C4-2B (cell line): ENCODE results near the gene CDH23.

ENCODE experiments used
- CTCF ChIP-seq: fragments of 450-650 bp; conservative IDR thresholded peaks from 2 replicates; pipeline ENCODE4 v1.5.1; 2017; ENCODE audit warnings: mild to moderate bottlenecking
- ZFX ChIP-seq: fragments of 450-650 bp; IDR thresholded peaks from 2 replicates; pipeline ENCODE4 v1.6.1; 2017

GRCh38 chr10:71729161-71729636 lies 332.5 kb downstream of the CDH23 start:
- TF ChIP-seq CTCF (no peak), ZFX (no peak)
